SK-N-SH treated with all-trans-retinoic acid at 6 μM for 48 hours (cell line): ENCODE results near the gene L2HGDH.

ENCODE experiments used
- ARNTL ChIP-seq: fragments of 450-650 bp; formaldehyde crosslinking; IDR thresholded peaks from 2 replicates; pipeline ENCODE4 v1.5.0; 2020; ENCODE audit warnings: low read depth, mild to moderate bottlenecking, moderate library complexity, borderline replicate concordance
- CREB5 ChIP-seq: fragments of 250-450 bp; sonication (Bioruptor Pico); IDR thresholded peaks from 2 replicates; pipeline ENCODE4 v1.5.1; 2020; ENCODE audit warnings: low read depth, mild to moderate bottlenecking, moderate library complexity
- ISL1 ChIP-seq: fragments of 250-450 bp; sonication (Bioruptor Pico); IDR thresholded peaks from 2 replicates; pipeline ENCODE4 v2.1.2; 2022; ENCODE audit warnings: mild to moderate bottlenecking, moderate library complexity
- OSR1 ChIP-seq: fragments of 250-450 bp; sonication (Bioruptor Pico); IDR thresholded peaks from 2 replicates; pipeline ENCODE4 v1.8.0; 2022; ENCODE audit warnings: moderate library complexity, mild to moderate bottlenecking, inconsistent platforms
- RARB ChIP-seq: fragments of 250-450 bp; sonication (Bioruptor Pico); IDR thresholded peaks from 2 replicates; pipeline ENCODE4 v1.8.0; 2021; ENCODE audit warnings: mild to moderate bottlenecking, moderate library complexity
- ZFP30 ChIP-seq: fragments of 450-650 bp; formaldehyde crosslinking; IDR thresholded peaks from 2 replicates; pipeline ENCODE4 v1.5.0; 2022; ENCODE audit warnings: mild to moderate bottlenecking, moderate library complexity
- ZNF565 ChIP-seq: fragments of 450-650 bp; formaldehyde crosslinking; conservative IDR thresholded peaks from 2 replicates; pipeline ENCODE4 v1.5.0; 2020; ENCODE audit warnings: low read depth, mild to moderate bottlenecking, moderate library complexity

GRCh38 chr14:50228313-50228712, 83.7 kb downstream of the L2HGDH start:
- TF ChIP-seq RARB (CRISPR knock-in tag) (no peak), ZFP30 (CRISPR knock-in tag) (no peak), OSR1 (CRISPR knock-in tag) (no peak), ZNF565 (CRISPR knock-in tag) (no peak), CREB5 (CRISPR knock-in tag) (no peak), ARNTL (CRISPR knock-in tag) (no peak), ISL1 (no peak)
